SK-N-SH treated with all-trans-retinoic acid at 6 μM for 48 hours (cell line): ENCODE data around the gene DBP.

Source experiments
- ATAC-seq: fragments of 200-7000 bp; cut with Tn5 transposase; 3 replicates; pipeline ENCODE4 v1.9.1; 2020; ENCODE audit warnings: mild to moderate bottlenecking, moderate library complexity
- ARNTL ChIP-seq: fragments of 450-650 bp; formaldehyde crosslinking; IDR thresholded peaks from 2 replicates; pipeline ENCODE4 v1.5.0; 2020; ENCODE audit warnings: low read depth, mild to moderate bottlenecking, moderate library complexity, borderline replicate concordance
- BACH2 ChIP-seq: fragments of 250-450 bp; sonication (Bioruptor Pico); IDR thresholded peaks from 2 replicates; pipeline ENCODE4 v1.9.0; 2021; ENCODE audit warnings: mild to moderate bottlenecking, borderline replicate concordance
- CREB5 ChIP-seq: fragments of 250-450 bp; sonication (Bioruptor Pico); IDR thresholded peaks from 2 replicates; pipeline ENCODE4 v1.5.1; 2020; ENCODE audit warnings: low read depth, mild to moderate bottlenecking, moderate library complexity
- CSDC2 ChIP-seq: fragments of 250-450 bp; sonication (Bioruptor Pico); IDR thresholded peaks from 2 replicates; pipeline ENCODE4 v1.5.0; 2020; ENCODE audit warnings: mild to moderate bottlenecking, moderate library complexity
- CSRNP3 ChIP-seq: fragments of 250-450 bp; sonication (Bioruptor Pico); IDR thresholded peaks from 2 replicates; pipeline ENCODE4 v1.5.1; 2021; ENCODE audit warnings: mild to moderate bottlenecking, moderate library complexity
- ESRRG ChIP-seq: fragments of 250-450 bp; sonication (Bioruptor Pico); IDR thresholded peaks from 2 replicates; pipeline ENCODE4 v1.6.1; 2021; ENCODE audit warnings: mild to moderate bottlenecking
- GLIS3 ChIP-seq: fragments of 250-450 bp; sonication (Bioruptor Pico); IDR thresholded peaks from 2 replicates; pipeline ENCODE4 v1.5.0; 2020; ENCODE audit warnings: mild to moderate bottlenecking, moderate library complexity
- ISL1 ChIP-seq: fragments of 250-450 bp; sonication (Bioruptor Pico); IDR thresholded peaks from 2 replicates; pipeline ENCODE4 v2.1.2; 2022; ENCODE audit warnings: mild to moderate bottlenecking, moderate library complexity
- OSR1 ChIP-seq: fragments of 250-450 bp; sonication (Bioruptor Pico); IDR thresholded peaks from 2 replicates; pipeline ENCODE4 v1.8.0; 2022; ENCODE audit warnings: moderate library complexity, mild to moderate bottlenecking, inconsistent platforms
- PATZ1 ChIP-seq: fragments of 250-450 bp; sonication (Bioruptor Pico); IDR thresholded peaks from 2 replicates; pipeline ENCODE4 v1.8.0; 2020; ENCODE audit warnings: mild to moderate bottlenecking, moderate library complexity, borderline replicate concordance
- POU6F1 ChIP-seq: fragments of 250-450 bp; sonication (Bioruptor Pico); IDR thresholded peaks from 2 replicates; pipeline ENCODE4 v1.8.0; 2021; ENCODE audit warnings: low read depth, mild to moderate bottlenecking, moderate library complexity, borderline replicate concordance
- PPARA ChIP-seq: fragments of 250-450 bp; sonication (Bioruptor Pico); IDR thresholded peaks from 2 replicates; pipeline ENCODE4 v1.5.0; 2020; ENCODE audit warnings: mild to moderate bottlenecking, borderline replicate concordance
- RARB ChIP-seq: fragments of 250-450 bp; sonication (Bioruptor Pico); IDR thresholded peaks from 2 replicates; pipeline ENCODE4 v1.8.0; 2021; ENCODE audit warnings: mild to moderate bottlenecking, moderate library complexity
- SNAI2 ChIP-seq: fragments of 250-450 bp; sonication (Bioruptor Pico); IDR thresholded peaks from 2 replicates; pipeline ENCODE4 v1.5.0; 2020; ENCODE audit warnings: mild to moderate bottlenecking, moderate library complexity
- TCF4 ChIP-seq: fragments of 250-450 bp; sonication (Bioruptor Pico); IDR thresholded peaks from 2 replicates; pipeline ENCODE4 v1.8.0; 2021; ENCODE audit warnings: mild to moderate bottlenecking, moderate library complexity, borderline replicate concordance
- TOX ChIP-seq: fragments of 250-450 bp; sonication (Bioruptor Pico); IDR thresholded peaks from 2 replicates; pipeline ENCODE4 v1.8.0; 2021; ENCODE audit warnings: mild to moderate bottlenecking, moderate library complexity, borderline replicate concordance
- ZC3H10 ChIP-seq: fragments of 250-450 bp; sonication (Bioruptor Pico); IDR thresholded peaks from 2 replicates; pipeline ENCODE4 v1.5.1; 2021; ENCODE audit warnings: mild to moderate bottlenecking, moderate library complexity
- ZFP3 ChIP-seq: fragments of 250-450 bp; sonication (Bioruptor Pico); IDR thresholded peaks from 2 replicates; pipeline ENCODE4 v1.5.0; 2020; ENCODE audit warnings: mild to moderate bottlenecking, moderate library complexity
- ZFP30 ChIP-seq: fragments of 450-650 bp; formaldehyde crosslinking; IDR thresholded peaks from 2 replicates; pipeline ENCODE4 v1.5.0; 2022; ENCODE audit warnings: mild to moderate bottlenecking, moderate library complexity
- ZNF565 ChIP-seq: fragments of 450-650 bp; formaldehyde crosslinking; conservative IDR thresholded peaks from 2 replicates; pipeline ENCODE4 v1.5.0; 2020; ENCODE audit warnings: low read depth, mild to moderate bottlenecking, moderate library complexity
- ZNF70 ChIP-seq: fragments of 450-650 bp; formaldehyde crosslinking; IDR thresholded peaks from 2 replicates; pipeline ENCODE4 v1.5.0; 2020; ENCODE audit warnings: mild to moderate bottlenecking, moderate library complexity
- ZNF8 ChIP-seq: fragments of 450-650 bp; formaldehyde crosslinking; IDR thresholded peaks from 2 replicates; pipeline ENCODE4 v1.5.0; 2020; ENCODE audit warnings: mild to moderate bottlenecking, moderate library complexity

The DBP gene

GRCh38 chr19:48627865-48628314, 9.3 kb downstream of the DBP start:
- no peak for ATAC-seq
- TF ChIP-seq ARNTL (no peak), PATZ1 (CRISPR knock-in tag) (no peak), TOX (CRISPR knock-in tag) (no peak), RARB (CRISPR knock-in tag) (no peak), OSR1 (CRISPR knock-in tag) (no peak), GLIS3 (CRISPR knock-in tag) (no peak), ZNF565 (no peak), CSRNP3 (no peak), PPARA (no peak), ESRRG (CRISPR knock-in tag) (no peak), BACH2 (CRISPR knock-in tag) (no peak), TCF4 (CRISPR knock-in tag) (no peak), ZNF8 (CRISPR knock-in tag) (no peak), ZC3H10 (CRISPR knock-in tag) (no peak), ZFP3 (CRISPR knock-in tag) (no peak), ISL1 (CRISPR knock-in tag) (no peak)

GRCh38 chr19:48627201-48627864, 9.8 kb downstream of the DBP start:
- TF ChIP-seq CSDC2 (CRISPR knock-in tag), result no peak
- TF ChIP-seq ARNTL, result no peak
- TF ChIP-seq PATZ1 (CRISPR knock-in tag), result no peak
- TF ChIP-seq CREB5, result no peak
- no peak for TF ChIP-seq OSR1 (CRISPR knock-in tag)
- no peak for TF ChIP-seq BACH2 (CRISPR knock-in tag)
- TF ChIP-seq, all 23 proteins: peak for 0
- no peak for ATAC-seq

GRCh38 chr19:48625891-48626327, 11.3 kb downstream of the DBP start:
- no peak for ATAC-seq
- TF ChIP-seq OSR1 (CRISPR knock-in tag) (no peak), ARNTL (no peak), GLIS3 (CRISPR knock-in tag) (no peak), CSRNP3 (no peak), BACH2 (CRISPR knock-in tag) (no peak), SNAI2 (CRISPR knock-in tag) (no peak), TOX (CRISPR knock-in tag) (no peak), POU6F1 (CRISPR knock-in tag) (no peak), TCF4 (CRISPR knock-in tag) (no peak), ZFP30 (no peak), RARB (CRISPR knock-in tag) (no peak), PATZ1 (CRISPR knock-in tag) (no peak), ZFP3 (CRISPR knock-in tag) (no peak), PPARA (no peak), ISL1 (CRISPR knock-in tag) (no peak), ZNF70 (CRISPR knock-in tag) (no peak), CSDC2 (CRISPR knock-in tag) (no peak), ESRRG (CRISPR knock-in tag) (no peak)
